ENCODE results near the gene PNPLA3. TPM values are rescaled to one million over a fixed set of nuclear protein-coding genes. Genes with fewer than 3 reads are reported as not detected.

Gene PNPLA3
- total RNA-seq, 3 donors from 2014 or later (not counting 1 experiment from before 2014, with no cell fraction given), result 0.53 to 0.54 TPM; not detected in 1

DNA sequence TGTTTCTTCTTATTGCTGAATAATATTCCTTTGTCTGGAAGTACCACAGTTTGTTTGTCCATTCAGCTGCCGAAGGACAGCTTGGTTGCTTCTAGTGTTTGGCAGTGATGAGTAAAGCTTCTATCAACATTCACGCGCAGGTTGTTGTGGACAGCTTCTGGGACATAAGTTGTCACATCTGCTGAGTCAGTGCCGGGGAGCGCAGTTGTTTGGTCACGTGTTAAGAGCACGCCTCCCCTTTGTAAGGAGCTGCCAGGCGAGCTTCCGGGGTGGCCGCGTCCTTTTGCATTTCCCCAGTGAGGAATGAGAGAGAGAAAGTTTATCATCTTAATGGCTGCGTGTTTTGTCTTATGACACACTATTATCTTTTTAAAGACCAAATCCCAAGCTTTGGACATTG, 61.9 kb downstream of the PNPLA3 start:
- Mint-ChIP-seq H3K27me3 (ENCODE audit: low read depth in 2 of 2) (no peaks in the 10 kb centered on the region), H3K9me3 (no peaks in the 10 kb centered on the region), H3K4me3 (no peak overlapping the region), H3K36me3 (peaks cover 21% of the 10 kb centered on the region), H3K4me1 (no peaks in the 10 kb centered on the region), H3K27ac (no peak overlapping the region)
- WGBS (ENCODE audit: insufficient coverage), result 90% methylated on average over 10 of the region's 12 CpGs
- Histone ChIP-seq H3K9me3 (ENCODE audit: control insufficient read depth, insufficient read depth, low read length) (no peaks in the 10 kb centered on the region), H3K27me3 (ENCODE audit: control insufficient read depth, insufficient read depth, low read length) (no peaks in the 10 kb centered on the region), H3K27ac (ENCODE audit: low read length) (no peak overlapping the region), H3K4me1 (ENCODE audit: control insufficient read depth, insufficient read depth, low read length) (no peaks in the 10 kb centered on the region), H3K36me3 (ENCODE audit: control insufficient read depth, insufficient read depth, low read length) (peaks cover 63% of the 10 kb centered on the region), H3K4me3 (ENCODE audit: low read length) (no peak overlapping the region)
- intact Hi-C loops (cut with micrococcal nuclease), result no loop called here
- TF ChIP-seq, protein P1, sequence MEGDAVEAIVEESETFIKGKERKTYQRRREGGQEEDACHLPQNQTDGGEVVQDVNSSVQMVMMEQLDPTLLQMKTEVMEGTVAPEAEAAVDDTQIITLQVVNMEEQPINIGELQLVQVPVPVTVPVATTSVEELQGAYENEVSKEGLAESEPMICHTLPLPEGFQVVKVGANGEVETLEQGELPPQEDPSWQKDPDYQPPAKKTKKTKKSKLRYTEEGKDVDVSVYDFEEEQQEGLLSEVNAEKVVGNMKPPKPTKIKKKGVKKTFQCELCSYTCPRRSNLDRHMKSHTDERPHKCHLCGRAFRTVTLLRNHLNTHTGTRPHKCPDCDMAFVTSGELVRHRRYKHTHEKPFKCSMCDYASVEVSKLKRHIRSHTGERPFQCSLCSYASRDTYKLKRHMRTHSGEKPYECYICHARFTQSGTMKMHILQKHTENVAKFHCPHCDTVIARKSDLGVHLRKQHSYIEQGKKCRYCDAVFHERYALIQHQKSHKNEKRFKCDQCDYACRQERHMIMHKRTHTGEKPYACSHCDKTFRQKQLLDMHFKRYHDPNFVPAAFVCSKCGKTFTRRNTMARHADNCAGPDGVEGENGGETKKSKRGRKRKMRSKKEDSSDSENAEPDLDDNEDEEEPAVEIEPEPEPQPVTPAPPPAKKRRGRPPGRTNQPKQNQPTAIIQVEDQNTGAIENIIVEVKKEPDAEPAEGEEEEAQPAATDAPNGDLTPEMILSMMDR (IDR thresholded peaks at IDR 0.05), result no peak
- ATAC-seq (no peak), DNase-seq (no peak)

GRCh38 chr22:43988116-43988820, 64.7 kb downstream of the PNPLA3 start:
- Histone ChIP-seq H3K36me3 (ENCODE audit: control insufficient read depth, insufficient read depth, low read length) (peaks cover 52% of the 10 kb centered on the region), H3K27me3 (ENCODE audit: control insufficient read depth, insufficient read depth, low read length) (no peaks in the 10 kb centered on the region), H3K27ac (ENCODE audit: low read length) (no peak overlapping the region), H3K4me3 (ENCODE audit: low read length) (no peak overlapping the region), H3K9me3 (ENCODE audit: control insufficient read depth, insufficient read depth, low read length) (no peaks in the 10 kb centered on the region), H3K4me1 (ENCODE audit: control insufficient read depth, insufficient read depth, low read length) (no peaks in the 10 kb centered on the region)
- intact Hi-C loops (cut with micrococcal nuclease), result no loop called here
- DNase-seq, result no peak
- no peaks in the 10 kb centered on the region for H3K9me3 Mint-ChIP-seq
- no peak for ATAC-seq
- H3K36me3 Mint-ChIP-seq, result peaks cover 23% of the 10 kb centered on the region
- peaks cover 4 to 5% of the 10 kb centered on the region in 2 donors for H3K4me1 Mint-ChIP-seq
- WGBS (ENCODE audit: insufficient coverage), result 95% methylated on average over 8 of the region's 8 CpGs
- H3K27ac Mint-ChIP-seq, result peak overlapping the region in 1 of 2 donors; percentile 16
- H3K27me3 Mint-ChIP-seq (ENCODE audit: low read depth in 2 of 2), result no peaks in the 10 kb centered on the region
- TF ChIP-seq, protein P1 (IDR thresholded peaks at IDR 0.05), result no peak
- no peak overlapping the region for H3K4me3 Mint-ChIP-seq

DNA sequence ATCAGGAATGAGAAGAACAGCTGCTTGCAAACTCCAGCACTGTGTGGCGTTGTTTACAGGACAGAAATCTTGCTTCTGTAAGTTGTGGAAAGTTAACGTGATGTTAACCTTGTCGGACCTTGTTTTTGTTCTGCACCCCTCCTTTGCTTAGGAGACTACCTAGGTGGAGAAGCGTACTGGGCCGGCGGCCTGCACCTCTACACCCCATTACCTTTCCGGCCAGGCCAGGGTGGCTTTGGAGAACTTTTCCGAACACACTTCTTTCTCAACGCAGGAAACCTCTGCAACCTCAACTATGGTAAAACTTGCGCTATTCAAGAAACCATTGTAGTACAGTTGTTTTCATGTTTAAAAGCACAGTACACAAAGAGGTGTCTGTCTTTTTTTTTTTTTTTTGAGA, 65.4 kb downstream of the PNPLA3 start:
- H3K27me3 ChIP-seq (ENCODE audit: control insufficient read depth, insufficient read depth, low read length), result no peaks in the 10 kb centered on the region
- Mint-ChIP-seq H3K4me1 (peaks cover 9% of the 10 kb centered on the region in 2 donors), H3K36me3 (peaks cover 21% of the 10 kb centered on the region), H3K27ac (no peak overlapping the region), H3K4me3 (no peak overlapping the region), H3K9me3 (no peaks in the 10 kb centered on the region), H3K27me3 (ENCODE audit: low read depth in 2 of 2) (no peaks in the 10 kb centered on the region)
- H3K4me1 ChIP-seq (ENCODE audit: control insufficient read depth, insufficient read depth, low read length), result no peaks in the 10 kb centered on the region
- no peak for DNase-seq
- H3K4me3 ChIP-seq (ENCODE audit: low read length), result no peak overlapping the region
- intact Hi-C loops (cut with micrococcal nuclease), result no loop called here
- H3K27ac ChIP-seq (ENCODE audit: low read length), result no peak overlapping the region
- TF ChIP-seq, protein P1 (IDR thresholded peaks at IDR 0.05), result no peak
- H3K36me3 ChIP-seq (ENCODE audit: control insufficient read depth, insufficient read depth, low read length), result peaks cover 45% of the 10 kb centered on the region
- no peaks in the 10 kb centered on the region for H3K9me3 ChIP-seq (ENCODE audit: control insufficient read depth, insufficient read depth, low read length)
- 98% methylated on average over 9 of the region's 10 CpGs for WGBS (ENCODE audit: insufficient coverage)
- no peak for ATAC-seq

- 98% methylated on average over 11 of the region's 13 CpGs for WGBS (ENCODE audit: insufficient coverage)
- H3K27me3 ChIP-seq (ENCODE audit: control insufficient read depth, insufficient read depth, low read length), result no peaks in the 10 kb centered on the region
- no peak for ATAC-seq
- TF ChIP-seq, protein P1 (IDR thresholded peaks at IDR 0.05), result no peak
- Mint-ChIP-seq H3K4me3 (no peak overlapping the region), H3K9me3 (no peaks in the 10 kb centered on the region), H3K4me1 (peaks cover 9 to 13% of the 10 kb centered on the region in 2 donors), H3K27me3 (ENCODE audit: low read depth in 2 of 2) (no peaks in the 10 kb centered on the region), H3K27ac (no peak overlapping the region), H3K36me3 (peaks cover 21% of the 10 kb centered on the region)
- intact Hi-C loops (cut with micrococcal nuclease), result loop anchor here (10.0 kb wide), 1 partner anchor 695 kb away; no protein-coding TSS in a partner anchor
- H3K27ac ChIP-seq (ENCODE audit: low read length), result no peak overlapping the region
- H3K4me3 ChIP-seq (ENCODE audit: low read length), result no peak overlapping the region
- H3K9me3 ChIP-seq (ENCODE audit: control insufficient read depth, insufficient read depth, low read length), result no peaks in the 10 kb centered on the region
- H3K4me1 ChIP-seq (ENCODE audit: control insufficient read depth, insufficient read depth, low read length), result peaks cover under 1% of the 10 kb centered on the region
- H3K36me3 ChIP-seq (ENCODE audit: control insufficient read depth, insufficient read depth, low read length), result peaks cover 41% of the 10 kb centered on the region
- DNase-seq, result no peak
Observed at GRCh38 chr22:43990044-43990443, 66.4 kb downstream of the PNPLA3 start.

All from natural killer cell (primary cell).